ENCODE data around the gene SDC3. TPM values are rescaled to one million over a fixed set of nuclear protein-coding genes. Genes with fewer than 3 reads are reported as not detected.

The SDC3 gene
- total and polyA plus RNA-seq, 2 donors (not counting 1 experiment from before 2014, with no cell fraction given): 0.30 to 4.6 TPM

DNA sequence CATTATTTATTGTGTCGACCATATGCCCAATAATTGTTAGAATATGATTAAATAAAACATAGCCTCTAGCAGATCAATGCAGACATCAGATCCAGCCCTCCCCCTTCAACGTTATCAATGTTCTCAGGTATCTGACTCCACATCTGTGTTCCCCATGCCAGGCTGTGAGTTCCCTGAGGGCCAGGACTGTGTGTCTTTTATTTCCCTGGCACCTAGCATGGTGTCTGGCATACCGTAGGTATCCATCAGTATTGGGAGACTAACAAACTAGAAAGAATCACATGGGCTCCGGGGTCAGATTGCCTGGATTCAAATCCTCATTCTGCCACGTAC, 48.3 kb downstream of the SDC3 start:
- Histone ChIP-seq H3K4me2 (replicated peaks; ENCODE audit: low read depth, low read length, poor library complexity, severe bottlenecking) (no peak overlapping the region), H4K20me1 (ENCODE audit: control insufficient read depth, insufficient read depth, low read length, poor library complexity, severe bottlenecking) (no peaks in the 10 kb centered on the region), H3K4me1 (ENCODE audit: control insufficient read depth in 2 of 2, insufficient read depth in 2 of 2, low read length in 2 of 2) (no peaks in the 10 kb centered on the region), H3K4me3 (ENCODE audit: control extremely low read depth in 1 of 5, extremely low read depth in 1 of 5, insufficient read depth in 1 of 5, low read depth in 2 of 5, low read length in 4 of 5) (no peak overlapping the region), H3K27ac (ENCODE audit: low read length in 2 of 2) (no peak overlapping the region), H3K79me2 (ENCODE audit: control insufficient read depth, insufficient read depth, low read length) (no peaks in the 10 kb centered on the region), H3K9ac (ENCODE audit: low read length) (no peak overlapping the region), H3K36me3 (replicated peaks in 1 of 2; ENCODE audit: control extremely low read depth in 1 of 2, control insufficient read depth in 1 of 2, extremely low read depth in 1 of 2, insufficient read depth in 2 of 2, low read length in 1 of 2) (no peaks in the 10 kb centered on the region), H2AFZ (ENCODE audit: insufficient read depth, low read depth, low read length, poor library complexity, severe bottlenecking) (no peak overlapping the region), H3K27me3 (replicated peaks in 1 of 4; ENCODE audit: control extremely low read depth in 1 of 4, control insufficient read depth in 3 of 4, insufficient read depth in 4 of 4, low read length in 3 of 4) (peaks cover 0 to 18% (median 6%) of the 10 kb centered on the region in 4 experiments), H3K9me3 (ENCODE audit: control extremely low read depth in 1 of 3, control insufficient read depth in 2 of 3, insufficient read depth in 1 of 3, low read length in 2 of 3) (no peaks in the 10 kb centered on the region)
- intact Hi-C loops (cut with micrococcal nuclease): no loop called here
- H3K4me3 Mint-ChIP-seq: no peak overlapping the region
- DNase-seq (no peak), ATAC-seq (ENCODE audit: low read depth) (no peak)
- H3K27me3 Mint-ChIP-seq: peaks cover 50% of the 10 kb centered on the region
- CTCF ChIA-PET: no interaction called here
- POLR2A ChIA-PET: no interaction called here
- 89% methylated on average over 2 of the region's 5 CpGs for WGBS (ENCODE audit: insufficient coverage)
- TF ChIP-seq EZH2 (IDR thresholded peaks at IDR 0.05; ENCODE audit: borderline replicate concordance, insufficient read depth, low read depth, low read length, poor library complexity, severe bottlenecking): no peak
- TF ChIP-seq, protein P1, sequence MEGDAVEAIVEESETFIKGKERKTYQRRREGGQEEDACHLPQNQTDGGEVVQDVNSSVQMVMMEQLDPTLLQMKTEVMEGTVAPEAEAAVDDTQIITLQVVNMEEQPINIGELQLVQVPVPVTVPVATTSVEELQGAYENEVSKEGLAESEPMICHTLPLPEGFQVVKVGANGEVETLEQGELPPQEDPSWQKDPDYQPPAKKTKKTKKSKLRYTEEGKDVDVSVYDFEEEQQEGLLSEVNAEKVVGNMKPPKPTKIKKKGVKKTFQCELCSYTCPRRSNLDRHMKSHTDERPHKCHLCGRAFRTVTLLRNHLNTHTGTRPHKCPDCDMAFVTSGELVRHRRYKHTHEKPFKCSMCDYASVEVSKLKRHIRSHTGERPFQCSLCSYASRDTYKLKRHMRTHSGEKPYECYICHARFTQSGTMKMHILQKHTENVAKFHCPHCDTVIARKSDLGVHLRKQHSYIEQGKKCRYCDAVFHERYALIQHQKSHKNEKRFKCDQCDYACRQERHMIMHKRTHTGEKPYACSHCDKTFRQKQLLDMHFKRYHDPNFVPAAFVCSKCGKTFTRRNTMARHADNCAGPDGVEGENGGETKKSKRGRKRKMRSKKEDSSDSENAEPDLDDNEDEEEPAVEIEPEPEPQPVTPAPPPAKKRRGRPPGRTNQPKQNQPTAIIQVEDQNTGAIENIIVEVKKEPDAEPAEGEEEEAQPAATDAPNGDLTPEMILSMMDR (IDR thresholded peaks at IDR 0.05): no peak
- peaks cover 5% of the 10 kb centered on the region for H3K4me1 Mint-ChIP-seq
- no peaks in the 10 kb centered on the region for H3K9me3 Mint-ChIP-seq (ENCODE audit: insufficient read depth)
- H3K27ac Mint-ChIP-seq: no peak overlapping the region

DNA sequence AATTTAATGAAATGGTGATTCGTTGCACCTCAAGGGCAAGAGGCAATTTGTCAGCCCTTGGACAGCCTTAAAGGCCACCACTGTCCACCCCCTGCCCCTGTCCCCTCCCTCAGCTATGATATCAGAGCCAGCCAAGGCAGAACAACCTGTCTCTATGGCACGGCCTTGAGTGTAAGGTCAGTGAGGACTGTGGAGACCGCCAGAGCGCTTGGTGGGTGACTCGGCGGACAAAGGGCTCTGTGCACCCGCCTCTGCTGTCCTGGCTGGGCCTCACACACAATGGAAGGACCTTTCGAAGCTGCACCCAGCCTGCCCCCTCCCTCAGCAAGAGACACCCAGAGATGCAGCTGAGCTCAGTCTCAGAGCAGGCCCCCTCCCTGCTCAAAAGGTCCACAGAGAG, 50.6 kb downstream of the SDC3 start:
- Mint-ChIP-seq H3K4me3 (no peak overlapping the region), H3K4me1 (peaks cover 3% of the 10 kb centered on the region), H3K9me3 (ENCODE audit: insufficient read depth) (no peaks in the 10 kb centered on the region), H3K27ac (no peak overlapping the region), H3K27me3 (peaks cover 50% of the 10 kb centered on the region)
- H3K9me3 ChIP-seq (ENCODE audit: control extremely low read depth in 1 of 3, control insufficient read depth in 2 of 3, insufficient read depth in 1 of 3, low read length in 2 of 3): no peaks in the 10 kb centered on the region
- POLR2A ChIA-PET: no interaction called here
- CTCF ChIA-PET: no interaction called here
- ATAC-seq (ENCODE audit: low read depth): no peak
- peaks cover 0 to 10% (median 3%) of the 10 kb centered on the region in 4 experiments for H3K27me3 ChIP-seq (replicated peaks in 1 of 4; ENCODE audit: control extremely low read depth in 1 of 4, control insufficient read depth in 3 of 4, insufficient read depth in 4 of 4, low read length in 3 of 4)
- 98% methylated on average over 5 of the region's 8 CpGs for WGBS (ENCODE audit: insufficient coverage)
- no peak overlapping the region for H3K4me2 ChIP-seq (replicated peaks; ENCODE audit: low read depth, low read length, poor library complexity, severe bottlenecking)
- intact Hi-C loops (cut with micrococcal nuclease): loop anchor here (2.0 to 10.0 kb wide), 2 partner anchors 47 to 57 kb away; partner anchors contain the start of gene SDC3
- TF ChIP-seq, protein P1 (IDR thresholded peaks at IDR 0.05): no peak
- TF ChIP-seq EZH2 (IDR thresholded peaks at IDR 0.05; ENCODE audit: borderline replicate concordance, insufficient read depth, low read depth, low read length, poor library complexity, severe bottlenecking): no peak
- H3K4me3 ChIP-seq (ENCODE audit: control extremely low read depth in 1 of 5, extremely low read depth in 1 of 5, insufficient read depth in 1 of 5, low read depth in 2 of 5, low read length in 4 of 5): no peak overlapping the region
- no peak overlapping the region for H2AFZ ChIP-seq (ENCODE audit: insufficient read depth, low read depth, low read length, poor library complexity, severe bottlenecking)
- no peaks in the 10 kb centered on the region for H3K36me3 ChIP-seq (replicated peaks in 1 of 2; ENCODE audit: control extremely low read depth in 1 of 2, control insufficient read depth in 1 of 2, extremely low read depth in 1 of 2, insufficient read depth in 2 of 2, low read length in 1 of 2)
- no peak overlapping the region for H3K27ac ChIP-seq (ENCODE audit: low read length in 2 of 2)
- H3K9ac ChIP-seq (ENCODE audit: low read length): no peak overlapping the region
- no peaks in the 10 kb centered on the region for H3K79me2 ChIP-seq (ENCODE audit: control insufficient read depth, insufficient read depth, low read length)
- H4K20me1 ChIP-seq (ENCODE audit: control insufficient read depth, insufficient read depth, low read length, poor library complexity, severe bottlenecking): no peaks in the 10 kb centered on the region
- peaks cover 0 to 3% of the 10 kb centered on the region in 2 donors for H3K4me1 ChIP-seq (ENCODE audit: control insufficient read depth in 2 of 2, insufficient read depth in 2 of 2, low read length in 2 of 2)
- no peak for DNase-seq

Data from B cell (primary cell).